ENCODE measurements around the gene FAM228B.

DNA sequence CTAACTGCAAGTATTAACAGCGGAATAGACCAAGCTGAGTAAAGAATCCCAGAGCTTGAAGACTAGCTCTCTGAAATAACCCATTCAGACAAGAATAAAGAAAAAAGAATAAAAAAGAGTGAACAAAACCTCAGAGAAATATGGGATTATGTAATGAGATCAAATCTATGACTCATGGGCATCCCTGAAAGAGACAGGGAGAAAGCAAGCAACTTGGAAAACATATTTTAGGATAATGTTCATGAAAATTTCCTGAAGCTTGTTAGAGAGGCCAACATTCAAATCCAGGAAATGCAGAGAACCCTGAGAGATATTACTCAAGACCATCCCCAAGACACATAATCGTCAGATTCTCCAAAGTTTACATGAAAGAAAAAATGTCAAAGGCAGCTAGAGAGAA, 17.5 kb upstream of the FAM228B start:
- no peak for TF ChIP-seq EZH2 (IDR thresholded peaks at IDR 0.05; ENCODE audit: low read length, missing control alignments)
- TF ChIP-seq, protein P1, sequence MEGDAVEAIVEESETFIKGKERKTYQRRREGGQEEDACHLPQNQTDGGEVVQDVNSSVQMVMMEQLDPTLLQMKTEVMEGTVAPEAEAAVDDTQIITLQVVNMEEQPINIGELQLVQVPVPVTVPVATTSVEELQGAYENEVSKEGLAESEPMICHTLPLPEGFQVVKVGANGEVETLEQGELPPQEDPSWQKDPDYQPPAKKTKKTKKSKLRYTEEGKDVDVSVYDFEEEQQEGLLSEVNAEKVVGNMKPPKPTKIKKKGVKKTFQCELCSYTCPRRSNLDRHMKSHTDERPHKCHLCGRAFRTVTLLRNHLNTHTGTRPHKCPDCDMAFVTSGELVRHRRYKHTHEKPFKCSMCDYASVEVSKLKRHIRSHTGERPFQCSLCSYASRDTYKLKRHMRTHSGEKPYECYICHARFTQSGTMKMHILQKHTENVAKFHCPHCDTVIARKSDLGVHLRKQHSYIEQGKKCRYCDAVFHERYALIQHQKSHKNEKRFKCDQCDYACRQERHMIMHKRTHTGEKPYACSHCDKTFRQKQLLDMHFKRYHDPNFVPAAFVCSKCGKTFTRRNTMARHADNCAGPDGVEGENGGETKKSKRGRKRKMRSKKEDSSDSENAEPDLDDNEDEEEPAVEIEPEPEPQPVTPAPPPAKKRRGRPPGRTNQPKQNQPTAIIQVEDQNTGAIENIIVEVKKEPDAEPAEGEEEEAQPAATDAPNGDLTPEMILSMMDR (conservative IDR thresholded peaks at IDR 0.05 in 1 of 2, IDR thresholded peaks at IDR 0.05 in 1 of 2; ENCODE audit: low read depth in 1 of 2, low read length in 2 of 2), result no peak

Measured in fibroblast of lung (primary cell).